HEK293T (cell line): ENCODE measurements around the gene SIN3A.
A peak's percentile ranks its signal among the peaks of the same experiment; 100 is the strongest.
"Not testable (repeated sequence)": the region's sequence is repeated elsewhere in the genome, so short reads cannot be mapped to it uniquely, and the experiment has no call there.

Experiments used
- CTCF ChIA-PET: fragments of 350-600 bp; formaldehyde crosslinking; extraction: SDS; loops from one replicate; lab custom pipeline; 2021; ENCODE audit warnings: antibody characterized with exemption, inconsistent platforms; lab: Yijun Ruan, JAX
- POLR2A ChIA-PET: fragments of 350-600 bp; formaldehyde crosslinking; extraction: SDS; loops from one replicate; lab custom pipeline; 2020; ENCODE audit warnings: antibody characterized with exemption, inconsistent platforms; lab: Yijun Ruan, JAX
- DNase-seq: peaks from one replicate; pipeline ENCODE4 v3.0.0; 2012; ENCODE audit warnings: mixed read lengths; ENCODE audit errors: extremely low spot score
- ARNT ChIP-seq: fragments of 450-650 bp; IDR thresholded peaks from 2 replicates; pipeline ENCODE4 v1.6.1; 2017; ENCODE audit warnings: mild to moderate bottlenecking
- BHLHE40 ChIP-seq: fragments of 450-650 bp; IDR thresholded peaks from 2 replicates; pipeline ENCODE4 v1.6.1; 2016; ENCODE audit warnings: mild to moderate bottlenecking, moderate library complexity, borderline replicate concordance
- CTBP1 ChIP-seq: fragments of 450-650 bp; IDR thresholded peaks from 2 replicates; pipeline ENCODE4 v1.6.1; 2016; ENCODE audit warnings: borderline replicate concordance
- ELF4 ChIP-seq: fragments of 450-650 bp; IDR thresholded peaks from 2 replicates; pipeline ENCODE4 v1.6.1; 2017; ENCODE audit warnings: antibody characterized with exemption
- FOXA1 ChIP-seq: fragments of 450-650 bp; IDR thresholded peaks from 2 replicates; pipeline ENCODE4 v1.6.1; 2016; ENCODE audit warnings: mild to moderate bottlenecking
- FOXK2 ChIP-seq: fragments of 450-650 bp; IDR thresholded peaks from 2 replicates; pipeline ENCODE4 v1.6.1; 2016; ENCODE audit warnings: mild to moderate bottlenecking
- FOXM1 ChIP-seq: fragments of 450-650 bp; IDR thresholded peaks from 2 replicates; pipeline ENCODE4 v1.6.1; 2017; ENCODE audit warnings: mild to moderate bottlenecking, borderline replicate concordance
- HDGF ChIP-seq: fragments of 450-650 bp; IDR thresholded peaks from 2 replicates; pipeline ENCODE4 v1.6.1; 2017; ENCODE audit warnings: antibody characterized with exemption, borderline replicate concordance
- L3MBTL2 ChIP-seq: fragments of 450-650 bp; conservative IDR thresholded peaks from 2 replicates; pipeline ENCODE4 v1.6.1; 2016; ENCODE audit warnings: mild to moderate bottlenecking
- LEF1 ChIP-seq: fragments of 450-650 bp; IDR thresholded peaks from 2 replicates; pipeline ENCODE4 v1.6.1; 2017; ENCODE audit warnings: mild to moderate bottlenecking, borderline replicate concordance
- NFRKB ChIP-seq: fragments of 450-650 bp; IDR thresholded peaks from 2 replicates; pipeline ENCODE4 v1.6.1; 2016; ENCODE audit warnings: mild to moderate bottlenecking, moderate library complexity
- SUZ12 ChIP-seq: fragments of 450-650 bp; IDR thresholded peaks from 2 replicates; pipeline ENCODE4 v1.6.1; 2016; ENCODE audit warnings: mild to moderate bottlenecking
- TARDBP ChIP-seq: fragments of 450-650 bp; IDR thresholded peaks from 2 replicates; pipeline ENCODE4 v1.6.1; 2016
- ZNF384 ChIP-seq: fragments of 450-650 bp; IDR thresholded peaks from 2 replicates; pipeline ENCODE4 v1.6.1; 2016
- TF ChIP-seq, protein P1 (sequence below): fragments of 450-650 bp; IDR thresholded peaks from 2 replicates; pipeline ENCODE4 v1.6.1; 2016

Gene SIN3A

GRCh38 chr15:75450307-75451201 lies 936 bp downstream of the SIN3A start:
- POLR2A ChIA-PET, result interaction anchor here (0.8 to 7.7 kb wide), 16 partner anchors 12 to 663 kb away, joined by 3 to 139 read pairs (median 9); partner anchors contain the start of genes IMP3, MAN2C1, NEIL1 and SNUPN
- peak; percentile 85 for DNase-seq
- TF ChIP-seq, protein P1, sequence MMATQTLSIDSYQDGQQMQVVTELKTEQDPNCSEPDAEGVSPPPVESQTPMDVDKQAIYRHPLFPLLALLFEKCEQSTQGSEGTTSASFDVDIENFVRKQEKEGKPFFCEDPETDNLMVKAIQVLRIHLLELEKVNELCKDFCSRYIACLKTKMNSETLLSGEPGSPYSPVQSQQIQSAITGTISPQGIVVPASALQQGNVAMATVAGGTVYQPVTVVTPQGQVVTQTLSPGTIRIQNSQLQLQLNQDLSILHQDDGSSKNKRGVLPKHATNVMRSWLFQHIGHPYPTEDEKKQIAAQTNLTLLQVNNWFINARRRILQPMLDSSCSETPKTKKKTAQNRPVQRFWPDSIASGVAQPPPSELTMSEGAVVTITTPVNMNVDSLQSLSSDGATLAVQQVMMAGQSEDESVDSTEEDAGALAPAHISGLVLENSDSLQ, result 0 out of 2 replicates have a peak, but pooled peaks have one; percentile 12
- TF ChIP-seq L3MBTL2 (peak; percentile 81), ZNF384 (no peak), BHLHE40 (no peak), SUZ12 (no peak), CTBP1 (no peak)
- CTCF ChIA-PET, result interaction anchor here (0.6 to 2.2 kb wide), 2 partner anchors 58 to 197 kb away, joined by 3 to 7 read pairs; partner anchors contain the start of gene SNX33

DNA sequence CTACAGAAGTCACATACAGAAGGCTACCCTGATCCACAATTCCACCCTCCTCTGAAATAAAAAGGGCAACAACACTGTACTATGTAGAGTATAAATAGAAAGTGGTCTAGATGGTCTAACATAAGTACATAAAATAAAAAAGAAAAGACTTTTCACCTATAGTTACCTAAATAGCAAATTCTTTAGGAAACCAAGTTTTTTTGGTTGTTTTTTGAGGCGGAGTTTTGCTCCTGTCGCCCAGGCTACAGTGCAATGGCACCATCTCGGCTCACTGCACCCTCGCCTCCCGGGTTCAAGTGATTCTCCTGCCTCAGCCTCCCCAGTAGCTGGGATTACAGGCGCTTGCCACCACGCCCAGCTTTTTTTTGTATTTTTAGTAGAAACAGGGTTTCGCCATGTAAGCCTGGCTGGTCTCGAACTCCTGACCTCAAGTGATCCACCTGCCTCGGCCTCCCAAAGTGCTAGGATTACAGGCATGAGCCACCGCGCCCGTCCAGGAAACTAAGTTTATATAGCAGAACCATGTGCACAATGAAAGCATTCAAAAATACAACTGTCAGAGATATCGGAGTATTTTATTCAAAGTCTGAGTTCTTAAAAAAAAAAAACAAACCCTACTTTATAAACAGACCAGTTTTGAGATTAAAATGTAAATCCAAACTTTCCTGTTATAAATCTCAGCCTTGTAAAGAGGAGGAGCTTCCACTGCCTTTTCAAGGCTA lies 1.7 kb downstream of the SIN3A start:
- TF ChIP-seq LEF1, result no peak
- no peak for TF ChIP-seq CTBP1
- no peak for TF ChIP-seq FOXM1
- no peak for TF ChIP-seq ZNF384
- TF ChIP-seq ELF4, result no peak
- no peak for TF ChIP-seq FOXA1
- TF ChIP-seq FOXK2, result no peak
- no peak for DNase-seq
- POLR2A ChIA-PET, result interaction anchor here (0.8 to 7.7 kb wide), 8 partner anchors 11 to 197 kb away, joined by 3 to 139 read pairs (median 22); partner anchors contain the start of genes IMP3, MAN2C1, NEIL1 and SNUPN
- CTCF ChIA-PET, result interaction anchor here (0.6 to 2.2 kb wide), 2 partner anchors 59 to 198 kb away, joined by 3 to 7 read pairs; partner anchors contain the start of gene SNX33

- CTCF ChIA-PET, result interaction anchor here (0.6 kb wide), 1 partner anchor 49 kb away, joined by 3 read pairs; no protein-coding TSS in a partner anchor
Measured at GRCh38 chr15:75448171-75448570, 3.3 kb downstream of the SIN3A start.

DNA sequence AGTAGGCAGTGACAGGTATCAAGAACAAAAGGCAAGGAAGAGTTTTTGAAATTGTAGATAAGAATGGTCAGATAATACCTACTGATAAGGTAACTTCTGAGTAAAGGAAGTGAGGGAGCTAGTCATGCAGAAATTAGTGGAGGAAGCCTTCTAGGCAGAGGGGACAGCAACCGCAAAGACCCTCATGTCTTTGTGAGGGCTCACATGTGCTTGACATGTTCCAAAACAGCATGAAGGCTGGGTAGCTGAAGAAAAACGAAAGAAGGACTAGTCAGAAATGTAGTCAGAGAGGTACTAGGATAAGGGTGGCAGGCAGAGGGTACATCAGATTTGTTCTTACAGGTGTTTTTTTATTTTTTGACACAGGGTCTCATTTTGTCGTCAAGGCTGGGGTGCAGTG lies 5.3 kb downstream of the SIN3A start:
- CTCF ChIA-PET, result interaction anchor here (0.9 to 1.2 kb wide), 2 partner anchors 9 to 193 kb away, joined by 3 read pairs; no protein-coding TSS in a partner anchor
- DNase-seq, result no peak
- no peak for TF ChIP-seq FOXA1
- TF ChIP-seq SUZ12, result no peak
- no peak for TF ChIP-seq ARNT
- TF ChIP-seq, protein P1, result no peak
- TF ChIP-seq LEF1, result no peak
- TF ChIP-seq FOXK2, result no peak
- TF ChIP-seq TARDBP, result no peak
- no peak for TF ChIP-seq ELF4
- TF ChIP-seq FOXM1, result no peak
- no peak for TF ChIP-seq HDGF
- POLR2A ChIA-PET, result interaction anchor here (0.9 to 2.5 kb wide), 4 partner anchors 8 to 201 kb away, joined by 3 to 7 read pairs (median 6); partner anchors contain the start of genes IMP3, SNUPN and SNX33

More at GRCh38 chr15:75448171-75448570, 3.3 kb downstream of the SIN3A start:
- not testable (repeated sequence) for DNase-seq
- POLR2A ChIA-PET, result interaction anchor here (1.3 kb wide), 1 partner anchor 96 kb away, joined by 4 read pairs; no protein-coding TSS in a partner anchor

DNA sequence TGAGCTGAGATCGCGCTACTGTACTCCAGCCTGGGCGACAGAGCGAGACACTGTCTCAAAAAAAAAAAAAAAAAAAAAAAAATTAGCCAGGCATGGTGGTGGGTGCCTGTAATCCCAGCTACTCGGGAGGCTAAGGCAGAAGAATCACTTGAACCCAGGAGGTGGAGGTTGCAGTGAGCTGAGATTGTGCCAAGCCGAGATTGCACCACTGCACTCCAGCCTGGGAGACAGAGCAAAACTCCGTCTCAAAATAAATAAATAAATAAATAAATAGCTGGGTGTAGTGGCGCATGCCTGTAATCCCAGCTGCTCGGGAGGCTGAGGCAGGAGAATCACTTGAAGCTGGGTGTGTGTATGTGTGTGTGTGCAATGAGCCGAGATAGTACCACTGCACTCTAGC lies 6.2 kb downstream of the SIN3A start:
- peak; percentile 21; the same call in 1 of the 2 replicates for TF ChIP-seq ZNF384
- DNase-seq, result not testable (repeated sequence)
- POLR2A ChIA-PET, result interaction anchor here (1.4 to 2.5 kb wide), 3 partner anchors 9 to 195 kb away, joined by 6 to 7 read pairs (median 7); partner anchors contain the start of genes IMP3 and SNUPN
- CTCF ChIA-PET, result interaction anchor here (0.7 to 1.2 kb wide), 3 partner anchors 10 to 193 kb away, joined by 3 read pairs; no protein-coding TSS in a partner anchor

DNA sequence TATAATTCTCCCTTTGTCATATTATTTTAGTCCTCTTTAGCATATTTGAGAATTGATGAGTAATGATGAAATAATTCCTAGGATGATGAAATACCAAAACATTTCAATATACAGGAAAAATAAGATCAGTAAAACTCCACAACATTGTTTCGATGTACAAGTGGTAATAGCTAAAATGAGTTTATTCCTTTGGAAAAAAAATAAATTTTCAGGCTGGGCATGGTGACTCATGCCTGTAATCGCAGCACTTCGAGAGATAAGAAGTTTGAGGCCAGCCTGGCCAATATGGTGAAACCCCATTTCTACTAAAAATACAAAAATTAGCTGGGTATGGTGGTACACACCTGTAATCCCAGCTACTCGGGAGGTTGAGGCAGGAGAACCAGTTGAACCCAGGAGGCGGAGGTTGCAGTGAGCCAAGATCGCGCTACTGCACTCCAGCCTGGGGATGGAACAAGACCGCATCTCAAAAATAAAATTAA lies 7.5 kb downstream of the SIN3A start:
- ChIA-PET CTCF (interaction anchor here (1.0 kb wide), 1 partner anchor 10 kb away, joined by 3 read pairs; no protein-coding TSS in a partner anchor), POLR2A (interaction anchor here (0.8 to 1.7 kb wide), 2 partner anchors 10 to 76 kb away, joined by 3 to 5 read pairs; partner anchors contain the start of gene MAN2C1)
- not testable (repeated sequence) for DNase-seq

DNA sequence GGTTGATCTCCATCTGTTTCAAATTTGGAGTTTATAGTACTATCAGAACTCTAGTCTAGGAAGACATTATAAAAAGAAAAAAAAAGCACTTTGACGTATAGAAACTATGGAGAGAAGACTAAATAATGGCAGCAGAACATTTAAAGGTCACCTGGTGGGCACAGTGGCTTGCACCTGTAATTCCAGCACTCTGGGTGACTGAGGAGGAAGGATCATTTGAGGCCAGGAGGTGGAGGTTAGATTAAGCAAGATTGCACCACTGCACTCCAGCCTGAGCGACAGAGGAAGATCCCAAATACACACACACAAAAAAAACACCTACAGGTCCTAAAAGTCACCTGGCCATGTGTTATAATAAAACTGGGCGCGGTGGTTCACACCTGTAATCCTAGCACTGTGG lies 13.8 kb downstream of the SIN3A start:
- ChIA-PET CTCF (no interaction called here), POLR2A (no interaction called here)
- DNase-seq, result no peak
- TF ChIP-seq SUZ12 (no peak), NFRKB (no peak), ARNT (no peak), ZNF384 (no peak), HDGF (no peak), TARDBP (no peak), L3MBTL2 (no peak), ELF4 (no peak), FOXA1 (no peak)
- TF ChIP-seq, protein P1, result no peak
